ENCODE results near the gene CCSER1. TPM values are rescaled to one million over a fixed set of nuclear protein-coding genes. Genes with fewer than 3 reads are reported as not detected.

CCSER1 gene
- total RNA-seq, 1 donor from 2014 or later: 11.9 TPM

DNA sequence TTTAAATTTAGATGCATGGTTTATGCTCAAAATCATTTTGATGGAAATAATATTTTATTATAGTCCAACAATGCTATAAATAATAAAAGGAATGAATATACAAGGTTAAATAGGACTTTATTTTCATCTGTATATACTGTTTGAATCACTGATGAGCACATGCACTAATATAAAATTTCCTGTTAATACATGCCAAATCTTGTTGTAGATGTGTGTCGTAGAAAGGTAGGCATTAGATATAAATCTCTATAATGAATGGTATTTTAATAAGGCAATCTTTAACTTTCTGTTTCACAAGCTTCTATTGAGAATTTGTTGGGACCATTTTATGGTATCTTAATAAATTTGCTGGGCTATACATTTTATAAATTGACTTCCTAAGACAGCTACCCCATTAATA, 868.8 kb downstream of the CCSER1 start:
- no peak for DNase-seq (ENCODE audit: low read depth, low spot score)
- no peaks in the 10 kb centered on the region for H3K4me1 Mint-ChIP-seq
- no peaks in the 10 kb centered on the region for H3K27me3 Mint-ChIP-seq (ENCODE audit: low read depth)
- H3K4me3 Mint-ChIP-seq: no peak overlapping the region
- TF ChIP-seq, protein P1, sequence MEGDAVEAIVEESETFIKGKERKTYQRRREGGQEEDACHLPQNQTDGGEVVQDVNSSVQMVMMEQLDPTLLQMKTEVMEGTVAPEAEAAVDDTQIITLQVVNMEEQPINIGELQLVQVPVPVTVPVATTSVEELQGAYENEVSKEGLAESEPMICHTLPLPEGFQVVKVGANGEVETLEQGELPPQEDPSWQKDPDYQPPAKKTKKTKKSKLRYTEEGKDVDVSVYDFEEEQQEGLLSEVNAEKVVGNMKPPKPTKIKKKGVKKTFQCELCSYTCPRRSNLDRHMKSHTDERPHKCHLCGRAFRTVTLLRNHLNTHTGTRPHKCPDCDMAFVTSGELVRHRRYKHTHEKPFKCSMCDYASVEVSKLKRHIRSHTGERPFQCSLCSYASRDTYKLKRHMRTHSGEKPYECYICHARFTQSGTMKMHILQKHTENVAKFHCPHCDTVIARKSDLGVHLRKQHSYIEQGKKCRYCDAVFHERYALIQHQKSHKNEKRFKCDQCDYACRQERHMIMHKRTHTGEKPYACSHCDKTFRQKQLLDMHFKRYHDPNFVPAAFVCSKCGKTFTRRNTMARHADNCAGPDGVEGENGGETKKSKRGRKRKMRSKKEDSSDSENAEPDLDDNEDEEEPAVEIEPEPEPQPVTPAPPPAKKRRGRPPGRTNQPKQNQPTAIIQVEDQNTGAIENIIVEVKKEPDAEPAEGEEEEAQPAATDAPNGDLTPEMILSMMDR (conservative IDR thresholded peaks at IDR 0.05): no peak
- no peak overlapping the region for H3K27ac Mint-ChIP-seq (ENCODE audit: unreplicated experiment)
- H3K36me3 Mint-ChIP-seq (ENCODE audit: low read depth): no peaks in the 10 kb centered on the region
- H3K9me3 Mint-ChIP-seq: no peaks in the 10 kb centered on the region

DNA sequence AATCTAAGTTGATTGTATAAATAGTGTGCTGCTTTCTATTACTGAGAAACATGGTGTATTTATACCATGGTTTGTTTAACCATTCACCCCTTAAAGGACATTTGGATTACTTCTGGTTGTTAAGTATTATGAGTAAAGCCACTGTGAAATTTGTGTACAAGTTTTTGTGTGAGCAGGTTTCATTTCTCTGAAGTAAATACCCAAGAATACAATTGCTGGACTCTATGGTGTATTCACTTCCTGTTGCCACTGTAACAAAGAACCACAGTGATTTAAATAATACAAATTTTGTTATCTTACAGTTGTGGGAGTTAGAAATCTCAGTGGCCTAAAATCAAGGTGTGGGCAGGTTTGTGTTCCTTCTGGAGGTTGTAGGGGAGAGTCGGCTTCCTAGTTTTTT, 869.6 kb downstream of the CCSER1 start:
- no peaks in the 10 kb centered on the region for H3K27me3 Mint-ChIP-seq (ENCODE audit: low read depth)
- H3K9me3 Mint-ChIP-seq: peaks cover 2% of the 10 kb centered on the region
- no peak overlapping the region for H3K4me3 Mint-ChIP-seq
- no peaks in the 10 kb centered on the region for H3K4me1 Mint-ChIP-seq
- H3K27ac Mint-ChIP-seq (ENCODE audit: unreplicated experiment): no peak overlapping the region
- DNase-seq (ENCODE audit: low read depth, low spot score): no peak
- no peaks in the 10 kb centered on the region for H3K36me3 Mint-ChIP-seq (ENCODE audit: low read depth)
- TF ChIP-seq, protein P1 (conservative IDR thresholded peaks at IDR 0.05): no peak

DNA sequence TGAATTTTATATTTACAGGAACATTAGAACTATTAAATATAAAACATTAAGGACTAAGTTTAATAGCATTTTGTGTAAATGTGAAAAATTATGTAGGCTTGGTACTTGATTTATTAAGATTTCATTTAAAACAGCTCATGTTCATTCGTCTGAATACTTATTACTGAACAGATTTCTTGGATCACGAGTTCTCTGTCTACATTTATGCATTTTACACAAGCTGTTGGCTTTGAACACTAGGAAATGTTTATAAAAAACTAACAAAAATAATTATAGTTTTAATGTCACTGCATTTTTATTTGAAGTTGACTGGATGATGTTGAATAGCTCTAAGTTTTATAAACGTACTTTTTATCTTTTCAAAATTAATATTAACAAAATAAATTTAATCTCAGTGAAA, 888.7 kb downstream of the CCSER1 start:
- DNase-seq (ENCODE audit: low read depth, low spot score): no peak
- Mint-ChIP-seq H3K4me3 (no peak overlapping the region), H3K27ac (ENCODE audit: unreplicated experiment) (no peak overlapping the region), H3K36me3 (ENCODE audit: low read depth) (no peaks in the 10 kb centered on the region), H3K4me1 (no peaks in the 10 kb centered on the region), H3K9me3 (no peaks in the 10 kb centered on the region), H3K27me3 (ENCODE audit: low read depth) (no peaks in the 10 kb centered on the region)
- TF ChIP-seq, protein P1 (conservative IDR thresholded peaks at IDR 0.05): no peak

DNA sequence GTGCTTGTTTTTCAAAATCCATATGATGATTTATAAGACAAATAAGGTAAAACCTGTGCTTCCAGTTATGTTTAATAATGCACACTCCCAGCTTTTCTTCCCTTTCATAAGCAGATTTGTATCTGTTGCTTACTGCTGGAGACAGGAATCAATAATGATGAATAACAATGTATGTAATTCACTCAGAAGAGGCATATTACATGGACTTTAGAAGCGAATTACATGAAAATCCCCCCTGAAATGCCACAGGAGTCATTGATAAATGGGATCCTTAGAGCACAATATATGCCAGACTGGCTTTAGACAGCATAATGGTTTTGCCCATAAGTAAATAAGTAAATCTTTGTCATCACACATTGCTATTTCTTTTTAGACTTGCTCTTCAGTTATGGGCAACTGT, 892.3 kb downstream of the CCSER1 start:
- H3K27ac Mint-ChIP-seq (ENCODE audit: unreplicated experiment): no peak overlapping the region
- TF ChIP-seq, protein P1 (conservative IDR thresholded peaks at IDR 0.05): no peak
- no peaks in the 10 kb centered on the region for H3K4me1 Mint-ChIP-seq
- no peaks in the 10 kb centered on the region for H3K9me3 Mint-ChIP-seq
- H3K36me3 Mint-ChIP-seq (ENCODE audit: low read depth): no peaks in the 10 kb centered on the region
- H3K27me3 Mint-ChIP-seq (ENCODE audit: low read depth): no peaks in the 10 kb centered on the region
- H3K4me3 Mint-ChIP-seq: no peak overlapping the region
- no peak for DNase-seq (ENCODE audit: low read depth, low spot score)

DNA sequence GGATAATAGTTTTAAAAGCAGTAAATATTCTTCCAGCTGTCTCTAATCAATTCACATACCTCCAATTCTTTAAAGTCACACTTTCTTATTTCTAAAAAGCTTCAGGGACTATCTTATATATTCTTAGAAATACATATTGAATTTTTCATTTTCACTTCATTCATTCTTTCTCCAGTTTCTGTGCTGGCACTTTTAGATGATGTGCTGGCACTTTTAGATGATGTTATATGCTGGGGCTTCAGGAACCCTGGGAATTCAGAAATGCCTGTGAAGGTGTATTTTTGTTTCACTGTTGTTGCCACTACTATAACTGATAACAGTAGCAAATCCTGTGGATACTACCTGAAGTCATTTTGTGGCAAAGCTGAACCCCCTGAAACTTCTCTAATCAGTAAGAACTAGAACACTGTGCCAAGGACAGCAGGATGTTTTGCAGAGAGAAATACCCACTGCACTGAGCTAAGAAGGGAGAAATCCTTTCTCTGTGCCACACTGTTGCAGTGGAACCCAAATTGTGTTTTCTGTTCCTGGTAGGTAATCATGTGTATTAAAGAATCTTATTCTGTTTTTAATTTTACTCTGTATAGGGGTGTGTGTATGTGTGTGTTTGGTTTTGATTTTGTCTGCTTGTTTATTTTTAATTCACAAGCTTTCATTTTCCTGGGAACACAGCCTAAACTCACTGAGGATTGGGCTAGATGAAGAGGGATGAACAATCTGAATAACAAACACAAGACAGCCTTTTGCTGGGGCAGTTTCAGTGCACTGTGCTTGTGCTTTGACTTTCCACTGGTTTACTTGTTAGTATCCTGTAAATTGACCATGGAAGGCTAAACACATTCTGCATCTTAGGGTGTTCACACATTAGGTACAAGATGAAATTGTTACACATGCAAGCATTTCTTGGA, 898.3 kb downstream of the CCSER1 start:
- no peaks in the 10 kb centered on the region for H3K9me3 Mint-ChIP-seq
- TF ChIP-seq, protein P1 (conservative IDR thresholded peaks at IDR 0.05): no peak
- no peak overlapping the region for H3K27ac Mint-ChIP-seq (ENCODE audit: unreplicated experiment)

More for the DNA sequence above, 898.3 kb downstream of the CCSER1 start:
- H3K4me1 Mint-ChIP-seq: no peaks in the 10 kb centered on the region
- no peaks in the 10 kb centered on the region for H3K36me3 Mint-ChIP-seq (ENCODE audit: low read depth)
- DNase-seq (ENCODE audit: low read depth, low spot score): no peak
- no peak overlapping the region for H3K4me3 Mint-ChIP-seq
- H3K27me3 Mint-ChIP-seq (ENCODE audit: low read depth): no peaks in the 10 kb centered on the region
